ENCODE results near the gene CASP10.

Gene CASP10

DNA sequence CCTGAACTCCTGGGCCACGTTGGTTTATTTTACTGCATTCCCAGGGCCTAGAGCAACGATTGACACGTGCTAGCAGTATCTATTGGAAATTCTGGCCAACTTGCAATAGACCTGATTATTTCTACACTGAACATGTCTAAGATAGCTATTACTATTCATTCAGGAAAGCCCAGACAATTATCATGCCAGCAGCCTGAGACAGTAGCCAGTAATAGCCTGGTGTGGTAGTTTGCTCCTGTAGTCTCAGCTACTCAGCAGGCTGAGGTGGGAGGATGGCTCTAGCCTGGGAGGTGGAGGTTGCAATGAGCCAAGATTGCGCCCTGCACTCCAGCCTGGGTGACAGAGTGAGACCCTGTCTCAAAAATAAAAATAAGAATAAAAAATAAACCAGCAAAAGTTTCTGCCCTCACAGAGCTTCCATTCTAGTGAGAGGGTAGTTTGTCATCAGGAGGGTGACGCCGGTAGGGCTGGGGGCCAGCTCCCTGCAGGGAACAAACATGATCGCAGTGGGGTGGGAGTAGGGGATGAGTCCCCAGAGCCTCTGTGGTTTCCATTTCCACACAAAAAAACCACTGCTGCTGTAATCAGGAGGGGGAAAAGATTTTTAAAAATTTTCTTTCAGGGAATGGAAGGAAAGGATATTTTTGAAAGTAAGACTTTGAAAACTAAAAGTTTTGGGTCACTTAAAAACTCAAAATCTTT, 81.7 kb downstream of the CASP10 start:
- in situ Hi-C loops (cut with MboI; ENCODE audit: low sequenced_read_pairs, unreplicated experiment): no loop called here
- TF ChIP-seq, protein P1, sequence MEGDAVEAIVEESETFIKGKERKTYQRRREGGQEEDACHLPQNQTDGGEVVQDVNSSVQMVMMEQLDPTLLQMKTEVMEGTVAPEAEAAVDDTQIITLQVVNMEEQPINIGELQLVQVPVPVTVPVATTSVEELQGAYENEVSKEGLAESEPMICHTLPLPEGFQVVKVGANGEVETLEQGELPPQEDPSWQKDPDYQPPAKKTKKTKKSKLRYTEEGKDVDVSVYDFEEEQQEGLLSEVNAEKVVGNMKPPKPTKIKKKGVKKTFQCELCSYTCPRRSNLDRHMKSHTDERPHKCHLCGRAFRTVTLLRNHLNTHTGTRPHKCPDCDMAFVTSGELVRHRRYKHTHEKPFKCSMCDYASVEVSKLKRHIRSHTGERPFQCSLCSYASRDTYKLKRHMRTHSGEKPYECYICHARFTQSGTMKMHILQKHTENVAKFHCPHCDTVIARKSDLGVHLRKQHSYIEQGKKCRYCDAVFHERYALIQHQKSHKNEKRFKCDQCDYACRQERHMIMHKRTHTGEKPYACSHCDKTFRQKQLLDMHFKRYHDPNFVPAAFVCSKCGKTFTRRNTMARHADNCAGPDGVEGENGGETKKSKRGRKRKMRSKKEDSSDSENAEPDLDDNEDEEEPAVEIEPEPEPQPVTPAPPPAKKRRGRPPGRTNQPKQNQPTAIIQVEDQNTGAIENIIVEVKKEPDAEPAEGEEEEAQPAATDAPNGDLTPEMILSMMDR (IDR thresholded peaks at IDR 0.05; ENCODE audit: borderline replicate concordance, control extremely low read depth, extremely low read depth, insufficient read depth, missing control alignments): no peak
- no peak for DNase-seq (ENCODE audit: low spot score)

DNA sequence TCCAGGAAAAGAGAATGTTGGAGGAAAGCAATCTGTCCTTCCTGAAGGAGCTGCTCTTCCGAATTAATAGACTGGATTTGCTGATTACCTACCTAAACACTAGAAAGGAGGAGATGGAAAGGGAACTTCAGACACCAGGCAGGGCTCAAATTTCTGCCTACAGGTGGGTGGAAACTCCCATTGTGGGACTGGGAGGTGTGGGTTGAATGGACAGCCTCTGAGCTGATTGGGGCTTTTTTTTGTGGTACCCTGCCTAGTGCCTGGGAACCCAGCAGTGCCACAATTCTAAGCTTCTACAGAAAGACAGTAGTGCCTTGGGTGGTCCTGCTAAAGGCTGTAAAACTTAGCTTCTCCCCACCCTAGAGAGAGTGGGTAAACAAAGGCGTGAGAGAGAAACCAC, 83.7 kb downstream of the CASP10 start:
- TF ChIP-seq, protein P1 (IDR thresholded peaks at IDR 0.05; ENCODE audit: borderline replicate concordance, control extremely low read depth, extremely low read depth, insufficient read depth, missing control alignments): no peak
- DNase-seq (ENCODE audit: low spot score): no peak

GRCh38 chr2:201267278-201268030, 84.5 kb downstream of the CASP10 start:
- no peak for DNase-seq (ENCODE audit: low spot score)
- in situ Hi-C loops (cut with MboI; ENCODE audit: low sequenced_read_pairs, unreplicated experiment): no loop called here
- TF ChIP-seq, protein P1 (IDR thresholded peaks at IDR 0.05; ENCODE audit: borderline replicate concordance, control extremely low read depth, extremely low read depth, insufficient read depth, missing control alignments): no peak

More for the DNA sequence above, 83.7 kb downstream of the CASP10 start:
- in situ Hi-C loops (cut with MboI; ENCODE audit: low sequenced_read_pairs, unreplicated experiment): no loop called here

DNA sequence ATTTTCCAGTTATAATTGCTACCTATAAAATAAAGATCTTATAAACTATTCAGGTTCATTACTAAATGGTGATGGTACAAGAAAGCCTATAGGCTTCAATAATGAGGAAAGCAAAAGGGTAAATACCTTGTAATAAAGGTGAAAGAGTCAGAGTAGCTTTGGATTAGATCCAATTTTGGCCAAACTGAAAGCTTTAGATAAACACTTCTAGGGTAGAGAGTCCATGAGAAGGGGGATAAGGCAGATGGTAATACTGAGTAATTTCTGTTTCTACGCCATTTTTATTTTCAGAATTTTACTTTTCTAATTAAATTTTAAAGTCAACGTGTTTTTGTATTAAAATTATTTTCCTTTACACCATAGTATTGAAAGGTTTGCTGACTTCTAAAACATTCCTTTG, 86.8 kb downstream of the CASP10 start:
- TF ChIP-seq, protein P1 (IDR thresholded peaks at IDR 0.05; ENCODE audit: borderline replicate concordance, control extremely low read depth, extremely low read depth, insufficient read depth, missing control alignments): no peak
- no peak for DNase-seq (ENCODE audit: low spot score)
- in situ Hi-C loops (cut with MboI; ENCODE audit: low sequenced_read_pairs, unreplicated experiment): no loop called here

DNA sequence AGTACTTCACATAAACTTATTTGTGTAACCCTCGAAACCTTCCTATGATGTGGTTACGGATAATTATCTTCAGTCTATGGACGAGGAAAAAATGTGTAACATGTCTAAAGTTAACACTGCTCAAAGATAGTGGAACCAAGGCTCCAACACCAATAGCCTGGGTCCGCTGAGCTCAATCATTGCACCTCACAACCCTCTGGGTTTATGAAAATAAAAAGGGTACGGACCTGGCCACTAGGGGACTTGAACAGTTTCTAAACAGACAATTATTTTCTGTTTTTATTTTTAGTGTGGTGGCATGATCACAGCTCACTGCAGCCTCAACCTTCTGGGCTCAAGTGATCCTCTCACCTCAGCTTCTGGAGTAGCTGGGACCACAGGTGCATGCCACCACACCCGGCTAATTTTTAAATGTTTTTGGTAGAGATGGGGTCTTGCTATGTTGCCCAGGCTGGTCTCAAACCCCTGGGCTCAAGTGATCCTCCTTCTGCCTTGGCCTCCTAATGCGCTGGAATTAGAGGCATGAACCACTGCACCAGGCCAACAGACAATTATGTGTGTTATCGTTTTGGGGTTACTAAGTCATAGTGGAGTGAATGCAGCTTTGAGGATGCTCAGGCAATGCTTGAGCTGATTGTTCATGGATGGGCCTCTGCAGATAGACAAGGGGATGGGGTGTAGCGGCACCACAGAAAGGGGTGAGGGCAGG, 87.5 kb downstream of the CASP10 start:
- in situ Hi-C loops (cut with MboI; ENCODE audit: low sequenced_read_pairs, unreplicated experiment): no loop called here
- TF ChIP-seq, protein P1 (IDR thresholded peaks at IDR 0.05; ENCODE audit: borderline replicate concordance, control extremely low read depth, extremely low read depth, insufficient read depth, missing control alignments): no peak
- no peak for DNase-seq (ENCODE audit: low spot score)

DNA sequence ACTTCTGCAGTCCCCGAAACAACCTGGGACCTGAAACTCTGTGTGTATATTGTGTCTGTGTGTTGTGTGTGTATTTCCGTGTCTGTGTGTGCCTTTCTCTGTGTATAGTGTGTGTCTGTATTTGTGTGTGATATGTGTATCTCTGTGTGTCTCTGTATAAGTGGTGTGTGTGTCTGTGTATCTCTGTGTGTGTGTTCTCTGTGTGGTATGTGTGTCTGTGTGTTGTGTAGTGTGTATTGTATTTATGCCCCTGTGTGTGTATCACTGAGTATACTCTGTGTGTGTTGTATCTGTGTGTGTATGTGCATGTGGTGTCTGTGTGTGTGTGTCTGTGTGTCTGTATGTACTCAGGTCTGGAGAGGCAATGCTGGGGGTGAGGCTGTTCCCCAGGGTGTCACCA, 89.0 kb downstream of the CASP10 start:
- in situ Hi-C loops (cut with MboI; ENCODE audit: low sequenced_read_pairs, unreplicated experiment): no loop called here
- TF ChIP-seq, protein P1 (IDR thresholded peaks at IDR 0.05; ENCODE audit: borderline replicate concordance, control extremely low read depth, extremely low read depth, insufficient read depth, missing control alignments): no peak
- DNase-seq (ENCODE audit: low spot score): no peak
